GM06990 (cell line): ENCODE data around the gene NHERF1.

Experiments used
- DNase-seq: peaks from one replicate; pipeline ENCODE4 v3.0.0-alpha.2; 2011; ENCODE audit not compliant: insufficient read length; ENCODE audit errors: extremely low read depth
- H3K27me3 ChIP-seq: replicated peaks from 2 replicates; pipeline ENCODE4 v1.6.0; 2011; ENCODE audit warnings: low read length; ENCODE audit not compliant: control insufficient read depth, insufficient read depth
- H3K36me3 ChIP-seq: 2 replicates; pipeline ENCODE4 v1.5.1; 2011; ENCODE audit warnings: low read length; ENCODE audit not compliant: control insufficient read depth, insufficient read depth
- H3K4me3 ChIP-seq: replicated peaks from 2 replicates; pipeline ENCODE4 v1.5.1; 2011; ENCODE audit warnings: low read depth, mild to moderate bottlenecking, control low read depth, low read length
- TF ChIP-seq, protein P1 (sequence below): IDR thresholded peaks from 2 replicates; pipeline ENCODE4 v1.5.1; 2011; ENCODE audit warnings: low read length, control low read depth, mild to moderate bottlenecking, inconsistent platforms; ENCODE audit not compliant: insufficient read depth, poor library complexity, severe bottlenecking

NHERF1 gene

DNA sequence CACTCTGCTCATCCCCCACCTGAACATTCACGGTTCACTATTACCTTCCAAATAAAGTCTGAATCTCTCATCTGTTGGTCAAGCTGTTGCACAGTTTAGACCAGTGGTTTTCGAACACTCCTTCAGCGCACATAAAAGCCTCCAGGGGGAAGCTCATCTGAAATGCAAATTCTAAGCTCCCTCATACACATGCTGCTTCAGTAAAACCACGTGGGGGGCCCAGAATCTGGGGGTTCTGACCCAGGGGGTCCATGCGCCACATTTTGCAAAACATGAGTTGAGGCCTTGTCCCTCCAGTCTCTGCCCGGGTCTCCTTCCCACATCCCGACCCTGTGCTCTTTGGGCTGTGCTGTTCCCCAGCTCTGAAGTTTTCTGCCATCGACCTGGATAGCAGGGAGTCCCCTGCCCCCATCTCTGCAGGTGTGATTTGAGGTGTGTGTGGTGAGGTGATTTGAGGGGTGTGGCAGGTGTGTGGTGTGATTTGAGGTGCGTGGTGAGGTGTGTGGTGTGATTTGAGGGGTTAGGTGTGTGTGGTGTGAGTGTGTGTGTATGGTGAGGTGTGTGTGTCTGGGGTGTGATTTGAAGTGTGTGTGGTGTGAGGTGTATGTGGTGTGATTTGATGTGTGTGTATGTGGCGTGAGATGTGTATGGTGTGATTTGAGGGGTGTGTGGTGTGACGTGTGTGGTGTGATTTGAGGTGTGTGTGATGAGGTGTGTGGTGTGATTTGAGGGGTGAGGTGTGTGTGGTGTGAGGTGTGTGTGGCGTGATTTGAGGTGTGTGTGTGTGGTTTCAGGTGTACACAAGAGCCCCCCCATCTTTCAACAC lies 16.2 kb upstream of the NHERF1 start:
- no peak for DNase-seq
- no peaks in the 10 kb centered on the region for H3K27me3 ChIP-seq
- no peaks in the 10 kb centered on the region for H3K36me3 ChIP-seq
- H3K4me3 ChIP-seq: no peak overlapping the region
- TF ChIP-seq, protein P1, sequence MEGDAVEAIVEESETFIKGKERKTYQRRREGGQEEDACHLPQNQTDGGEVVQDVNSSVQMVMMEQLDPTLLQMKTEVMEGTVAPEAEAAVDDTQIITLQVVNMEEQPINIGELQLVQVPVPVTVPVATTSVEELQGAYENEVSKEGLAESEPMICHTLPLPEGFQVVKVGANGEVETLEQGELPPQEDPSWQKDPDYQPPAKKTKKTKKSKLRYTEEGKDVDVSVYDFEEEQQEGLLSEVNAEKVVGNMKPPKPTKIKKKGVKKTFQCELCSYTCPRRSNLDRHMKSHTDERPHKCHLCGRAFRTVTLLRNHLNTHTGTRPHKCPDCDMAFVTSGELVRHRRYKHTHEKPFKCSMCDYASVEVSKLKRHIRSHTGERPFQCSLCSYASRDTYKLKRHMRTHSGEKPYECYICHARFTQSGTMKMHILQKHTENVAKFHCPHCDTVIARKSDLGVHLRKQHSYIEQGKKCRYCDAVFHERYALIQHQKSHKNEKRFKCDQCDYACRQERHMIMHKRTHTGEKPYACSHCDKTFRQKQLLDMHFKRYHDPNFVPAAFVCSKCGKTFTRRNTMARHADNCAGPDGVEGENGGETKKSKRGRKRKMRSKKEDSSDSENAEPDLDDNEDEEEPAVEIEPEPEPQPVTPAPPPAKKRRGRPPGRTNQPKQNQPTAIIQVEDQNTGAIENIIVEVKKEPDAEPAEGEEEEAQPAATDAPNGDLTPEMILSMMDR: no peak

DNA sequence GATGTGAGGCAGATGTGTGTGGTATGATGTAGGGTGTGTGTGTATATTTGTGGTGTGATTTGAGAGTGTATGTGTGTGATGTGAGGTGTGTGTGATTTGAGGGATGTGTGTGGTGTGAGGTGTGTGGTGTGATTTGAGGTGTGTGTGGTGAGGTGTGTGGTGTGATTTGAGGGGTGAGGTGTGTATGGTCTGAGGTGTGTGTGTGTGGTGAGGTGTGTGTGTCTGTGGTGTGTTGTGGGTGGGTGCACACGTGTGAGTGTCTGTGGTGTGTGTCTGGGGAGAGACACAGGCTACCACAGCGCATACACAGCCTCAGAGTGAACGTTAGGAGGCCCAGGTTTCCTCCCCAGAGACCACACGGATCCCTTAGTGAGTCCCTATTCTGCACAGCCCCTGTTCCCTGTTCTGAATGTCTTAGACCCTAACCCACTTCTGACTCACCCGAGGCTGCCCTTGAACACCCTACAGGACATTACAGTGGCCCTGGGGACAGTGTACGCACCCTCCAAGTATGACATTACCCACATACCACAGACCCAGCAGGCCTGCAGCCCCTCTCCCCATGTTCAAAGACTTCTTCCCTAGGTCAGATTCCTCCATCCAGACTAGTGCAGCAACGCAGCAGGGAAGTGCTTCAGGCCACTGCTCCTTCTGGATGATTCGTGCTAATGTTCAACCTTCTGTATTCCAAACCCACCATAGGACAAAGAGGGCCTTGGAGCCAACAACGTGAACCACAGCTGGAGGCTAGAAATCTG lies 14.9 kb upstream of the NHERF1 start:
- no peaks in the 10 kb centered on the region for H3K27me3 ChIP-seq
- TF ChIP-seq, protein P1: no peak
- no peaks in the 10 kb centered on the region for H3K36me3 ChIP-seq
- H3K4me3 ChIP-seq: no peak overlapping the region
- DNase-seq: no peak

DNA sequence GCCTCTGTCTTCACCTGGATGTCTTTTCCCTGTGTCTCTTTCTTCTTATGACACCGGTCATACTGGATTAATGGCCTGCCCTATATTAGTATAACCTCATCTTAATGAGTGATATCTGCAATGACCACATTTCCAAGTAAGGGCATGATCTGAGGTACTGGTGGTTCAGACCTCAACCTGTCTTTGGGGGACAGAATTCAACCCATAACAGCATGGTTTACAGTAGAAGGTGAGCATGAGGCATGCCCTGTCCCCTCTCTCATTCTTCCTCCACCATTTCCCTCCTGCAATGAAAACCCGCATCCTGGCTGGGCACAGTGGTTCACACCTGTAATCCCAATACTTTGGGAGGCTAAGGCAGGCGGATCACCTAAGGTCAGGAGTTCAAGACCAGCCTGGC lies 14.2 kb upstream of the NHERF1 start:
- Histone ChIP-seq H3K27me3 (no peaks in the 10 kb centered on the region), H3K4me3 (no peak overlapping the region), H3K36me3 (no peaks in the 10 kb centered on the region)
- TF ChIP-seq, protein P1: no peak
- no peak for DNase-seq

DNA sequence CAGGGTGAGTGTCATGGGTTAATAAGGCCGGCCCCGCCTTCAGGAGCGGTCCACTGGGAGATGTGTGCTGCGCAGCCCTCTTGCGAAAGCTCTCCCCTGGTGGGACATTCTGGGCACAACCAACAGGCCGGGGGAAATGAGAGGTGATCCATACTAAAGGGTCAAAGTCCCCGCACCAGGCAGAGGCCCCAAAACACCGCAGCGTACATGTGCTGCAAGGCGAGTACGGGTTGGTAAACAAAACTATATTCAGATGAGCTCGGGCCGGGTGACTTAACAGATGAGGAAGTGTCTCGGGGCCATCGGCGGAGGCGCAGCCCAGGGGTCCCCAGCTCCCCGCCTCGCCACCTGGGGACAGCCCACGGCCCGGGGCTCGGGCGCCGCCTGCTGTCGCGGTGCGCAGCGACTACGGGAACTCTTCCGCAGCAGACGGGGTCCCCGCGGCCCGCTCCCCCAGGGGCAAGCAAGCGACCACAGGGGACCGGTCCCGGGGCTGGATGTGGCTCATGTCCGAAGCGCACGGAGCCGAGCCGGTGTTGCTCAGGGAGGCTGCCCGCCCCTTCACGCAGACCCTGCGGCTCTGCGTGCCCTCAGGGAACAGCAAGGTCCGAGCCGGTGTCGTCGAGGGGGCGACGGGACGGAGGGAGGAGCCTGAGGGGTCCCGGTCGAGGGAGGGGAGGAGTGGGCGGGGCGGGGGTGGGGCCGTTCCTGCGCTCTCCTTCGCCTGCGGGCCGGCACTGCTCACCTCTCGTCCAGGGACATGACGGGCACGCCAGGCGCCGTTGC lies 11.7 kb upstream of the NHERF1 start, which contains the start of gene RAB37:
Gene RAB37 (plus strand): TSS at position 744 of the 786 bp plus-strand sequence. CDS start 17 bp downstream, at position 761.
- TF ChIP-seq, protein P1: peak; percentile 64
- no peaks in the 10 kb centered on the region for H3K36me3 ChIP-seq
- H3K27me3 ChIP-seq: no peaks in the 10 kb centered on the region
- peak; percentile 79 for DNase-seq
- peak within 1 kb of the TSS; percentile 49 for H3K4me3 ChIP-seq

DNA sequence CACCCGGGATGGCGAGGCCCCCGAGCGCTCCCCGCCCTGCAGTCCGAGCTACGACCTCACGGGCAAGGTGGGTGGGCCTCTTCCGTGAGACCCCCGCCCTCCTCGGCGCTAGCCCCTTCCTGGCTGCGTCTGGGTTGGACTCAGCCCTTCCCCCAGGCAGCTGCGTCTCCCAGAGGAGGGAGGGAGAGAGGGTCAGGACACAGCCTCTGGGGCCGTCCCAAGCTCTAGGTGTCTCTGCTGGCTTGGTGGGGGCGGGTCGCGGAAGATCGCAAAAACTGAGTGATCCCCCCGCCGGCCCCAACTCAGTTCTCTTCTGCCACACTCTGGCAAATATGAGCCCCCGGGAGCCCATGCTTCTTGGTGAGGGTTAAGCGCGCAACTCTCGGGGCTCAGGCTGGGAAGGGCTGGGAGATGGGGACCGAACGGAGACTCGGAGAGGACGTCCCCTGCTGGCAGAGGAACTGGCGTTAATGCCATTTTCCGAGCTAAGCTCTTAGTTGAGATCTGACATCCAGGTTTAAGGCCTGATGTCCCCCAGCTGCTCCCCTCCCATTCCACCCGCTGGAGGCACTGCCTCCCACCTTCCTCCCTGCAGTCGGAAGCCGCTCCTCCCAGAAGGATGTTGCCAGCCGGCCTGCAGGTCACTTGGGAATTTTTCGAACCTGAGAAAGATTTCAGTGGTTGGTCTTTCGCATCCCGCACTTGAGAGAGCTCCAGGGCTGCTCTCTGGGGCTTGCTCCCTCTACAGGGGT lies 11.0 kb upstream of the NHERF1 start:
- Histone ChIP-seq H3K36me3 (no peaks in the 10 kb centered on the region), H3K4me3 (peak overlapping the region; percentile 49), H3K27me3 (no peaks in the 10 kb centered on the region)
- peak; percentile 52 for DNase-seq
- TF ChIP-seq, protein P1: peak; percentile 70
